IPS-20b (cell line): ENCODE measurements around the gene PIMREG.

Source experiments
- H3K27ac ChIP-seq: one replicate; pipeline ENCODE4 v1.5.1; 2013; ENCODE audit warnings: low read length
- H3K27me3 ChIP-seq: 2 replicates; pipeline ENCODE4 v1.6.1; 2013; ENCODE audit warnings: mild to moderate bottlenecking, low read length, inconsistent platforms; ENCODE audit not compliant: insufficient read depth
- H3K36me3 ChIP-seq: 2 replicates; pipeline ENCODE4 v1.6.1; 2013; ENCODE audit warnings: low read depth, mild to moderate bottlenecking, inconsistent platforms, low read length, moderate library complexity; ENCODE audit not compliant: insufficient read depth
- H3K4me1 ChIP-seq: 2 replicates; pipeline ENCODE4 v1.6.1; 2013; ENCODE audit warnings: mild to moderate bottlenecking, control low read depth, inconsistent platforms, low read length, moderate library complexity; ENCODE audit not compliant: insufficient read depth
- H3K4me3 ChIP-seq: 2 replicates; pipeline ENCODE4 v1.5.1; 2013; ENCODE audit warnings: mild to moderate bottlenecking, low read length, inconsistent platforms
- H3K9ac ChIP-seq: 2 replicates; pipeline ENCODE4 v1.6.1; 2013; ENCODE audit warnings: low read depth, mild to moderate bottlenecking, inconsistent platforms, low read length, moderate library complexity
- H3K9me3 ChIP-seq: 2 replicates; pipeline ENCODE4 v1.6.1; 2013; ENCODE audit warnings: mild to moderate bottlenecking, low read depth, low read length, inconsistent platforms; ENCODE audit not compliant: insufficient read depth

PIMREG gene

DNA sequence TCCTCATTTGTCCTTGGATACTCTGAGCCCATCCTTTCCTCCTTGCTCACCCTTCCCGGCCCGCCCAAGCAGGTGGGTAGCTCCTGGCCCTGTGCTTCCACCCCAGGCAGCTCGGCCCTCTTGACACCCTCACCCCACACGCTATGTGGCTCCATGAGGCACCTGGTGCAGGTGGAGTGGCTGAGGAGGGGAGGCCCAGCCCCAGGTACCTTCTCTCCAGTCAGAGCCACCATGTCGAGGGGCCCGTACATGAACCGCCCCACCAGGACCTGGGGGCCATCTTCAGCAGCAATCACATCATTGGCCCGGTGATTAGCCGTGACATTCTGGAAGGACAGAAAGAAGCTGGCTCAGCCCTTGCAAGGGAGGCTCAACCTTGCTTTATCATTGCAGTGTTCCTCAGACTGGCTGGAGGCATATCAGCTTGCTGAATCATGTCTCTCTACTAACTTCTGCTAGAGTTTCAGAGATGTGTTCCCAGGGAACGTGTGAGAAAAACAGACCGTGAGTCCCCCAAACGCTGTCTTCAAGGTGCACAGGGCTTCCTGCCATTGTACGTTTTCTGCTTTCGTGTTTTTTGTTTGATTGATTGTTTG, 20.3 kb downstream of the PIMREG start:
- Histone ChIP-seq H3K9ac (no peak overlapping the region), H3K9me3 (no peaks in the 10 kb centered on the region; the same call in 1 of the 2 replicates), H3K4me3 (no peak overlapping the region), H3K27me3 (no peaks in the 10 kb centered on the region), H3K4me1 (peaks cover 19% of the 10 kb centered on the region; the same call in 1 of the 2 replicates), H3K36me3 (no peaks in the 10 kb centered on the region), H3K27ac (no peak overlapping the region)

DNA sequence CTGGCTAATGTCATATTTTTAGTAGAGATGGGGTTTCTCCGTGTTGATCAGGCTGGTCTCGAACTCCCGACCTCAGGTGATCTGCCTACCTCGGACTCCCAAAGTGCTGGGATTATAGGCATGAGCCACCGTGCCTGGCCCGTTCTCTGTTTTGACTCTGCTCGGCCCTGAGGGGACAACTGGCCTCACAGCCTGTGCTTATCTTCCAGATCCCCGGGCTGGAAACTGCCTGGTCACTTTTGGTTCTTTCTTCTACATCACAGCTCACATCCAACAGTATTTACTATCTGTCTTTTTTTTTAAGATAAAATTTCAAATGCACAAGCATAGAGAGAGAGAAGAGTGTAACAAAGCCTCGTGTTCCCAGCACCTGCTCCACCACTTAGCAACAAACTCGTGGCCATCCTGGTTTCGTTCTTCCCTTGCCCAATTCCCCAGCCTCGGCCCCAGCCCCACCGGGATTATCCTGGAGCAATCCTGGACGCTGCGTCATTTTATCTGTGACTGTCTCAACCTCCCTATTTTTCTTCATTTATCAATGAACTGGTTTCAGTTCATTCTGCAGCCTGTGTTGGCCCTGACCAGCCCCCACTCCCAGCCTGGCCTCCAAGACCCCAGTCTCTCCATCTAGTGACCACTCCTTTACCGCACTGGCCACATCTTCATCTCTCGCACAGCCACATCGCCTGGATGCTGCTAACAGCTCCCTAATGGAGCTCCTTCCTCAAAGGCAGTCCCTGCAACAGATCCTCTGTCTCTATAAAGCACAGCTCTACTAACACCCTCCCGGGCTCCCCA, 21.1 kb downstream of the PIMREG start:
- no peak overlapping the region for H3K4me3 ChIP-seq
- H3K27ac ChIP-seq = no peak overlapping the region
- no peak overlapping the region for H3K9ac ChIP-seq
- no peaks in the 10 kb centered on the region; the same call in 1 of the 2 replicates for H3K9me3 ChIP-seq
- no peaks in the 10 kb centered on the region for H3K27me3 ChIP-seq
- H3K4me1 ChIP-seq = peaks cover 17% of the 10 kb centered on the region; the same call in 1 of the 2 replicates
- no peaks in the 10 kb centered on the region for H3K36me3 ChIP-seq

DNA sequence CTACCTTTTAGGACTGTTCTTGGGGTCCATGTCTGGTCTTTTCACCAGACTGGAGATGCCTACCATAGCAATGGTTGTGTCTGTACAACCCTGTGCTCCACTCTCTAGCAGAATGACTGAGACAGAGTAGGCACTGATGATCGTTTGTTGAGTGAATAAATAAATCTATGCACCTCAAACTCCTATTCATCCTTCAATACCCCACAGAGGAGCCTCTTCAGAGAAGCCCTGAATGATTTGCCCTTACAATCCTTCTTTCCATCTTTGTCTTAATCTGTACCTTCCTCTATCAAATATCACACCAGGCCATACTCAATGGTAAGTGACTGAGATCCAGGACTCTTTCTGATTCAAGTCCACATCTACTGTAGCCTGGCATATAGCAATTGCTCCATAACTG, 23.3 kb downstream of the PIMREG start:
- no peak overlapping the region for H3K9ac ChIP-seq
- H3K36me3 ChIP-seq = no peaks in the 10 kb centered on the region
- no peak overlapping the region for H3K27ac ChIP-seq
- H3K4me1 ChIP-seq = peaks cover 7% of the 10 kb centered on the region
- no peaks in the 10 kb centered on the region; the same call in 1 of the 2 replicates for H3K9me3 ChIP-seq
- no peak overlapping the region for H3K4me3 ChIP-seq
- no peaks in the 10 kb centered on the region for H3K27me3 ChIP-seq

DNA sequence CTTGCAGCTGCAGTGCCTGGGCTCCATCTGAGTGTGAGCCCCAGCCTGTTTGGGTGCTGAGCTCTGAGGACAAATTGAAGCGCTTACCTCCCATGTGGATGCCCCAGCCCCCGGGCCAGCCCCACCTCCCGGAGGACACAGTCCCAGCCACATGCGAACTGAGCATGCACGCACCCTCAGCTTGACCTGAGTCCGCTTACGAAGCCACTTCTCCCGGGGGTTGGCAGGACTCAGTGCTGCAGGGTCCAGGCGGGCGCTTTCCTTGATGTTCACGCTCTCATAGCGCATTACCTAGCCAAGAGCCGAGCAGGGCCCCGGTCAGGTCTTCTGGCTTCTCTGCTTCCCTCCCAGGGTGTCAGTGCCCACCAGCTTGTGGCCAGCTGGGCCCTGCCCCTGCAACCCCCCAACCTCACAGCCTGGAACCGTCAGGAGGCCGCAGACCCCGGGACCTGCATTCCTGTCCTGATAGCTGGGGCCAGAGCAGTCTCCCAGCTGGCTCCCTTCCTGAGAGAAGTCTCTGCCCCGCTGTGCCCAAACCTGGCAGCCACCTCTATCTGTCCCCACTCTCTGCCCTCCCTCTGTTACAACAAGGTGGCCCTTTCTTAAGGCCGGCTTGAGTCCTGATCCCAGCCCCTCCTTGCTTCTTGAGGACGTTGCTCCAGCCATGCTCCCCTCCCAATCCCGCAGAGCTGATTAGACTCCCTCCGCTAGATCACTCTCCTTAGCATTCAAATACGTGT, 24.0 kb downstream of the PIMREG start:
- H3K27ac ChIP-seq = no peak overlapping the region
- no peak overlapping the region for H3K9ac ChIP-seq
- no peaks in the 10 kb centered on the region; the same call in 1 of the 2 replicates for H3K9me3 ChIP-seq
- no peak overlapping the region for H3K4me3 ChIP-seq
- H3K27me3 ChIP-seq = no peaks in the 10 kb centered on the region
- no peaks in the 10 kb centered on the region for H3K36me3 ChIP-seq
- peaks cover 7% of the 10 kb centered on the region for H3K4me1 ChIP-seq

DNA sequence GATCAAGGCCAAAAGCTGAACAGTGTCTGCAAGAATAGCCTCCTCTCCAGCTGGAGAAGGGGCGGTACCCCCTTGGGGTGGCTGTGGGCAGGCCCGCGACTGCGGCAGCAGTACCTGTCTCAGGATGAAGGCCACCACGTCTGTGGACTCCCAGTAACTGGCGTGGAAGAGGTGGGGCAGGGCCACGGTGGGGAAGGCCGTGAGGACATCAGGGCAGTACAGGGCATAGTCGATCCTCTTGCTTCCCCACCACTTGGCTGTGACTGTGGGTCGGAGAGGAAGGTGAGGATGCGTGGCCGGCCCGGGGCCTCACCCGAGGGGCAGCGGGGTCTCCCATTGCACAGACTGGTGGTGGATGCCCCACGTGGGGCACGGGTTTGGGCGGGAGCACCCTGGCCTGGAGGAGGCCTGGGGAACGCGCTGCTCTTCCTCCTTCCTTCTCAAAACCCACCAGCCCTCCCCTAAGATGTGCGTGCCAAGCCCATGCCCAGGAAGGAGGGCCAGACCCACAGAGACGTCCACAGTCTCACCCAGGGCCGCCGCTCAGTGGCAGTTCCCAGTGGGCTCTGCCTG, 26.0 kb downstream of the PIMREG start:
- H3K4me1 ChIP-seq = peaks cover 7% of the 10 kb centered on the region; the same call in 1 of the 2 replicates
- no peak overlapping the region for H3K9ac ChIP-seq
- no peak overlapping the region for H3K27ac ChIP-seq
- no peaks in the 10 kb centered on the region for H3K36me3 ChIP-seq
- H3K9me3 ChIP-seq = no peaks in the 10 kb centered on the region; the same call in 1 of the 2 replicates
- no peaks in the 10 kb centered on the region for H3K27me3 ChIP-seq
- H3K4me3 ChIP-seq = no peak overlapping the region

DNA sequence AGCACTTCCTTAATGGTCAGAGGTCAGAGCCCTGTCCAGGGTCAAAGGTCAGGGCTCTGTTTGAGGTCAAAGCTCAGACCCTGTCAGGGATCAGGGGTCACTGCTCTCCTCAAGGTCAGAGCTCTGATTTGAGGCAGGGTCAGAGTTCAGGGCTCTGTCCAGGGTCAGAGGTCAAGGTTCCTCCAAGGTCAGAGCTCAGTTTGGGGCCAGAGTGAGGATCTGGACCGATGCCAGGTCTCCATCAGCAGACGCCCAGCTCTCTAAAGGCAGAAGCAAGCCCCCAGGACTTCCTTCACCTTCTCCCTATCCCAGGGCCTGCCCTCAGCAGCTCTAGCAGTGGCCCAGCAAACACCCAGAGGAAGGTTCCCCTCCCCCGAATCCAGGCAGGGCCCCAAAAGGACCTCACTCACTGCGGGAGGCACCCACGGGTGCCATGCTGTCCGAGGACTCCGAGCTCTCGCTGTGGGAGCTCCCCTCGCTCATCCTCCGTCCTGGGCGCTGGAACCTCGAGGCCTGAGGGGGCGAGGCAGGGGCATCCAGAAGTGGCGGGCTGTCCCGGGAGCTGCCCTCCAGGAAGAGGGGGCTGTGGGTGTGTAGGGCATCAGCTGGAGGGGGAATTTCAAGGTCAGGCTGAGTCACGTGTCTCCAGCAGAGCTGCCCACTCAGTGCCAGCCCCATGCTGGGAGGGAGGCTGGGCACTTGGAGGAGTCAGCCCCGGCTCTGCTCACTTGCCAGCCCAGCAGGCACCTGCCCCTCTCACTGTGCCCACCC, 26.7 kb downstream of the PIMREG start:
- Histone ChIP-seq H3K36me3 (no peaks in the 10 kb centered on the region), H3K9ac (no peak overlapping the region), H3K4me1 (peaks cover 9% of the 10 kb centered on the region; the same call in 1 of the 2 replicates), H3K27ac (no peak overlapping the region), H3K9me3 (no peaks in the 10 kb centered on the region; the same call in 1 of the 2 replicates), H3K27me3 (no peaks in the 10 kb centered on the region), H3K4me3 (no peak overlapping the region)

DNA sequence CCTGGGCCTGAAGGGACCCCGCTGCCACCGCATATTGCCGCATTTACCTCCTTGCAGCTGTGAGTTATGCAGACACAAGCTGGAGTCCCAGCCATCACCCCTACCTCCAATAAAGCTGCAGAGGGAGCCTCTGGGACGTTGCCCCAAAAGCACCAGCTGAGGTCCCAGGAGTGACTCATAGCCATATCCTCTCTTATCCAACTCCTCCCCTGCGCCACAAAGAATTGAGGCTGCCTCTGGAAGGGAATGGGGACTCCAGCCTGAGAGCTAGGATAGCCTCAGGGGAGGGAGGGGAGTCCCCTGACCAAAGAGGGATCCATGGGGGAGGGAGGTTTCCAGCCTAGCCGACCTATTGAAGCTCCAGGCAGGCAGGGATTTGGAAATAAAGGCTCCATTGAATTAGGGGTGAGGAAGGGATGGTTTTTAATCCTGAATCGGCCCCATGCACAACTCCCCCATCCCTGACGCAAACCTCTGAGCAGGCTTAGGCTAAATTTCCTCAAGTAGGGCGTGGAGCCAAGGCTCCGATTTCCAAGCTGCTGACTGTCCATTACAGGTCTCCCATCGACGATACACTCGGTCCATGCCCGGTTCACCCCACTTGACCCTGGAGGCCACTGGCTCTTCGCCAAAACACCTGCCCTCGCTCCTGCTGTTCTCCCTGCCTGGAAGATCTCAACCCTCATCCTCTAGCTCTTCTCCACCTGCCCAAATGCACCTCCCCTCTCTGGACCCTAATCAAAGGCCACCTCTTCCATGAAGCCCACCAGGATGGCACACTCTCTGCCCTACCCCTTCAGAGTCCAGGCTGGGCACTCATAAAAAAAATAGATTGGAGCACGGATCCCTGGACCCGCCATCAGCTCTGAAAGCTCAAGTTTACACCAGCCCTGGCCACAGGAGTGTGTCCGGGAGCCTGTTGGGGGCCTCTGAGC, 27.5 kb downstream of the PIMREG start:
- H3K36me3 ChIP-seq = no peaks in the 10 kb centered on the region
- no peaks in the 10 kb centered on the region; the same call in 1 of the 2 replicates for H3K9me3 ChIP-seq
- H3K4me1 ChIP-seq = peaks cover 9% of the 10 kb centered on the region; the same call in 1 of the 2 replicates
- H3K27ac ChIP-seq = no peak overlapping the region
- H3K4me3 ChIP-seq = no peak overlapping the region
- H3K27me3 ChIP-seq = no peaks in the 10 kb centered on the region
- no peak overlapping the region for H3K9ac ChIP-seq

DNA sequence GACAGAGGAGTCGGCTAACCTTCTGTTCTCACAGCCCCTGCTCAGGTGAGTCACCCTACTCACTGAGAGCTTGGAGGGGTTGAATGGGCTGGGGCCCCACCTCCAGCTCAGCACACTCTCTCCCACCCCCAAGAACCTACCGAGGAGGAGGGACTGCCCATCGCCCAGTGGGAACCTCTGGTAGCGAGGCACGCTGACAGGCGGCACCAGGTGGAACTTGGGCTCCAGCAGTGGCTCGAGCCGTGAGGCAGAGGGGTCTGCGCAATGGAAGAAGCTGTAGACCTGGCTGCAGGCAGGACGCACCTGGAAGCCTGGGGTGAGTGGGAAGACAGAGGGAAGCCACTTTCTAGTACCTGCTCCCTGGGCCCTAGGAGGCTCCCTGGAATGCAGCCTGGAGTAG, 28.3 kb downstream of the PIMREG start:
- Histone ChIP-seq H3K27ac (no peak overlapping the region), H3K9ac (no peak overlapping the region), H3K4me1 (peaks cover 9% of the 10 kb centered on the region; the same call in 1 of the 2 replicates), H3K36me3 (no peaks in the 10 kb centered on the region), H3K27me3 (no peaks in the 10 kb centered on the region), H3K4me3 (no peak overlapping the region), H3K9me3 (no peaks in the 10 kb centered on the region)

DNA sequence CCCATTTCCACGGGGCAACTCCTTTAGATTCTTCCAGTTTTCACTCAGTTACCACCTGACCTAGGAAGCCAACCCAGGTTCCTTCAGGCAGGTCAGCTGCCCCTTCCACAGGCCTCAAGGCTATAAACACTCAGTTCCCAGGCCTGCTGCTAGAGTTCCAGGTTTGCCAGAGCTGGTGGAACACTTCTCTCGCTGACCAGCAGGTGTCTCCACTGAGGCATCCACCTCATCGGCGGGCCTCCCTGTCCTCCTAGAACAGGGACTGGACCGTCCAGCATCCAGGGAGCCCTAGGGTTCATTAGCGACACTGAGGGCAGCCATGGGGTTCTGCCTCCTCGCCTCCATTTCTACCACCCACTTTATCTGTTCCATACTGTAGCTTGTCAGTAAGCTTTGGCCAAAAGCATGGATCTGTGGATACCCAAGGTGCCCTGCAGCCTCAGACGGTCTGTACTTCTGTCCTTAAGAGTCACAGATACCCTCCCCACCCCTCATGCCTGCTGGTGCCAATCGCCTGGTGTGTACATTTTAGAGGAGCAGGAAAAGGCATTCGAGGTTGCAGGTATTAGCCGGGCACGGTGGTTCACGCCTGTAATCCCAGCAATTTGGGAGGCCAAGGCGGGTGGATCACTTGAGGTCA, 29.0 kb downstream of the PIMREG start:
- Histone ChIP-seq H3K4me3 (no peak overlapping the region), H3K27ac (no peak overlapping the region)

DNA sequence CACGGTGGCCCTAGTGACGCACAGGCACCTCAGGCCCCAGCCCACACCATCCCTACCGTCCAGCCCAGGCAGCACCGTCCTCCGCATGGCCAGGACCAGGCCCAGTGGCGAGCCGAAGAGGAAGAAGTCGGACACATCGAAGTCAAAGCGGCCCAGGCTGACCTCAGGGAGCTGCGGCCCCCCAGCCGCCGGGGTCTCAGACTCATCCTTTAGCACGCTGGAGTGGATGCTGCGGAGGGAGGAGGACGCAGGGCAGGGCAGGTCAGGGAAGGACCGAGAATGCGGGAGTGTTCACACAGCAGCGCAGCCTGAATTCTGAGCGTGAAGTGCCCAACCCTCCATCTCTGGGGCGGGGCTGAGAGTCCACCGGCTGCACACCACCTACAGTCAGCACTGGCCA, 30.1 kb downstream of the PIMREG start:
- Histone ChIP-seq H3K9ac (no peak overlapping the region), H3K36me3 (no peaks in the 10 kb centered on the region), H3K27ac (no peak overlapping the region), H3K27me3 (no peaks in the 10 kb centered on the region), H3K4me3 (no peak overlapping the region), H3K9me3 (no peaks in the 10 kb centered on the region), H3K4me1 (peaks cover 9% of the 10 kb centered on the region; the same call in 1 of the 2 replicates)

More for the DNA sequence above, 29.0 kb downstream of the PIMREG start:
- Histone ChIP-seq H3K27me3 (no peaks in the 10 kb centered on the region), H3K36me3 (no peaks in the 10 kb centered on the region), H3K9me3 (no peaks in the 10 kb centered on the region), H3K4me1 (peaks cover 9% of the 10 kb centered on the region; the same call in 1 of the 2 replicates), H3K9ac (no peak overlapping the region)
